Stimulated activated CD4-positive, alpha-beta T cell treated with anti-CD3 and anti-CD28 coated beads, Interleukin-4, amount 100 ng/mL, for 4 hours (primary cell): ENCODE measurements around the gene SLC16A1.
"Not testable (repeated sequence)": the region's sequence is repeated elsewhere in the genome, so short reads cannot be mapped to it uniquely, and the experiment has no call there.

Experiments
- DNase-seq, 2 experiments: peaks; one replicate each; pipeline ENCODE4 v3.0.0-alpha.2; 2020

SLC16A1 gene, protein sequence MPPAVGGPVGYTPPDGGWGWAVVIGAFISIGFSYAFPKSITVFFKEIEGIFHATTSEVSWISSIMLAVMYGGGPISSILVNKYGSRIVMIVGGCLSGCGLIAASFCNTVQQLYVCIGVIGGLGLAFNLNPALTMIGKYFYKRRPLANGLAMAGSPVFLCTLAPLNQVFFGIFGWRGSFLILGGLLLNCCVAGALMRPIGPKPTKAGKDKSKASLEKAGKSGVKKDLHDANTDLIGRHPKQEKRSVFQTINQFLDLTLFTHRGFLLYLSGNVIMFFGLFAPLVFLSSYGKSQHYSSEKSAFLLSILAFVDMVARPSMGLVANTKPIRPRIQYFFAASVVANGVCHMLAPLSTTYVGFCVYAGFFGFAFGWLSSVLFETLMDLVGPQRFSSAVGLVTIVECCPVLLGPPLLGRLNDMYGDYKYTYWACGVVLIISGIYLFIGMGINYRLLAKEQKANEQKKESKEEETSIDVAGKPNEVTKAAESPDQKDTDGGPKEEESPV

DNA sequence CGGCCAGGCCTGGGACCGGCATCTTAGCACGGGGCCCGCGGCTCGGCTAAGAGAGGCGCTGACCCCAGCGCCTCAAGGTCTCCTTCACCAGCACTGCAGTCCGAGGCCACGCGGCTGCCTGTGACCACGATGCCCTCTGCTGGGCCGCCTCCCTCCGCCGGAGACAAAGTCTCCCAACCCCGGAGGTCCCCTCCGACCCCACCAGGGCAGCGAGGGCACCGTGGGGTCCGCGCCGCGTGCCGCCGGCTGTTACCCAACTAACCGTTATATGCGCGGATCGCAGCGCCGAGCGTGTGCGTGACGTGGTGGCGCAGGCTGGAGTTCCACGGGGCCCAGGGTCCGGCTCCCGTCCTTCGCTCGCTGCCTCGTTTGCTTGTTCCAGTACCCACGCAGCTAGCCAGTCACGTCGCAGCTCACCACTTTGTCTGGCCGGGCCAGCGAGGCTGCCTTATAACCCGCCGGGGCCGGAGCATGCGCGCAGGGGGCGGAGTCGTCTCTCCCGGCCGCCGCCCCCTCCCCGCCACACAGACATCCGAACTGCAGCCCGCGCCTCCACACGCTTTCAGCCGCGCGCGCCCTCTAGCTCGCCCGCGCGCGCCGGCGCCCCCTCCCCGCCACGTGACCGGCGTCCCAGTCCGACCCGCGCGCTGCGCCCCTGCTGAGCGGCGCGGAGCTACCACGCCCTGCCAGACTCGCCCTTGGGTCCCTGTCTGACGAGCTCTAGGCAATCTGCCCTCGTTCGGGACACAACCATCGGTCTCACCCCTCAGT is at the start of gene SLC16A1:
Gene SLC16A1 (minus strand): TSS at position 424 of the 771 bp plus-strand sequence. CDS start 26,888 bp downstream, outside the sequence.
- peak; percentile 92 to 93 for DNase-seq

DNA sequence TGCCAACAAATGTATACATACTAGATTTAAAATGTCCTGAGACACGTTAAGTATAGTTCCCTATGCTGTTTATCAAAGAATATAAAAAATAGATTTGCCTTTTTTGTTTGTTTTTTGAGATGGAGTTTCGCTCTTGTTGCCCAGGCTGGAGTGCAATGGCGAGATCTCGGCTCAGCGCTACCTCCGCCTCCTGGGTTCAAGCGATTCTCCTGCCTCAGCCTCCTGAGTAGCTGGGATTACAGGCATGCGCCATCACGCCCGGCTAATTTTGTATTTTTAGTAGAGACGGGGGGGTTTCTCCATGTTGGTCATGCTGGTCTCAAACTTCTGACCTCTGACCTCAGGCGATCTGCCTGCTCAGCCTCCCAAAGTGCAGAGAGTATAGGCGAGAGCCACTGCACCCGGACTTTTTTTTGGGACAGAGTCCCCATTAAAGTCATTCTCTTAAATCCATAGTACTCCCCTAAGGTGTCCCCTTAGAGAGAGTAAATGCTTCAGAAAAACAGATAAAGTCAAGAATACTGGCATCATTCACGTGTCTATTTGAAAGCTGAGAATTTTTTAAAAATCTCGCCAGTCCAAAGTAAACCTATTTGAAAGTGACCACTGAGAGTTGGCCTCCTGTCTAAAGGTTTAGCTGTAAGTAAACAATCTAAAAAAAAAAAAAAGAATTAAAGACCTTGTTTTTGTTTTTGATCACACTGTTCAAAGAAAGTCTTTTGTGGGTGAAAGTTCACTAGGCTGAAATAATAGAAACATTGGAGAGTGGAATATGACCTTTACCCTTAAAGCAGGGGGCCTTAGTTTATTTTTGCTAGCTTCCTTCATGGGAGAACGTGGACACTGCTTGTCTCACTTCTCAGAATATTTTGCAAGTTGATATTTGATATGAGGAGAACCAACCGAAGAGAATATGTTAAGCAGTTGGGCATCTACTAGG is 48.0 kb upstream of the SLC16A1 start:
- no peak for DNase-seq

DNA sequence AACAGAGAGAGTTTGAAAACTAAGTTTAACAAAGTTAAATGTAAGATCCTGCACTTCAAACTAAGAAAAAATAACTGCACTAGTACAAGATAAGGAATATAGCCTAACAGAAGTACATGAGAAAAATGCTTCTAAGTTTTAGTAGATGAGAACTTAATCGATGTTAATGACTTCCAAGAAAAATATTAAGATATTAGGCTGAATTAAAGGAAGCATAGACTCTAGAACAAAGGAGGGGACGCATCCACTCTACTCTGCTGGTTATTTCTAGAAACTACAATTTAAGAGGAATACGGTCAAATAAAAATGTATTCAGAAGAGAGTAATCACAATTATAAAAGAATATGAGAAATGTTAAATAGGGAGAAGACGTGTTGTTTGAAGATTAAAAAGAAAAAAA is 46.3 kb upstream of the SLC16A1 start:
- DNase-seq, result no peak

DNA sequence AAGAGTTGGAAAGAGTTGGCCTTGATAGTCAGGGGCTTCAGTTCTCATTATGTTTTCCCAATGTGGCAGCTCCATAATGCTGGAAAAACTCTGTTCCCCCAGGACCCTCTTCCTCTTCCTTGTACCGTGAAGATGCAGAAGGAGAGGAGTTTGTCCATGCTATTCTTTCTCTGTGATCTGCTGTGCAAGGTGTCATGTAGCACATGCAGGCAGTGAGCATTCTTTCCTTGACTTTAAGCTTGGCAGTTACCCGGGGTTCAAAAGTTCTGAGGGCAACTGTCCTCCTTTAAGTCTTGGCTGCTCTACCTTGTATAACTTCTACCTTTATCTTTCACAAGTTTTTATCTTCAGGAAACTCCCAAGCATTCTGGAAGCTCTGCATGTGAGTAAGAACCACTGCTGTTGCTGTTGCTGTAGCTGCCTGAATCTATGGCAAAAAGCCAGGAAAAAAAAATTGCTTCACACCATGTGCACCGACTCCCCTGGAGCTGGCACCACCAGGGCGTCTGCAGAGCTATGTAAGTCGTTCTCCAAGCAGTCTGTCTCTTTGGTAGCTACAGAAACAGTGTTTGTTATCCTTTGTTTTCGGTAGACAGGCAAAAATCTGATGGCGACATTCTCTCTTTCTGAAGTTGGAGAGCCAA is 42.7 kb upstream of the SLC16A1 start:
- DNase-seq, result no peak

DNA sequence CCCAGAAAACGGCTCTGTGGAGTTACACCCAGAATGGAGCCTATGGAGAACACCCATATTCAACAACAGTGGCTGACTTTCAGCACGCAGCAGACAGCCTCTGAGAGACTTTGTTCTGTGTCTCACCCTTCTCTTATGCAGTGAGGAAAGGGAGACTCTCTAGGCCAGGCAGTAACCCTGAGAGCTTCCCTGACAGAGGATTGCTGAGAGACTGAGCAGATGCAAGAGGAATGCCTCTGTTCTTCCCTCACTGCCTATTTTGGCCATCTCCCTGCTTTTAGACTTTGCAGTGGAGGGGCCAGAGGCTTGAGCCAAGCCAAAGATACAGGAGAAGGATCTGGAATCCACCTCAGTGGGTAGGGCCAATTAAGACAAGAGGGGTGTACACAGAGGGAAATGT is 41.8 kb upstream of the SLC16A1 start:
- DNase-seq, result no peak

DNA sequence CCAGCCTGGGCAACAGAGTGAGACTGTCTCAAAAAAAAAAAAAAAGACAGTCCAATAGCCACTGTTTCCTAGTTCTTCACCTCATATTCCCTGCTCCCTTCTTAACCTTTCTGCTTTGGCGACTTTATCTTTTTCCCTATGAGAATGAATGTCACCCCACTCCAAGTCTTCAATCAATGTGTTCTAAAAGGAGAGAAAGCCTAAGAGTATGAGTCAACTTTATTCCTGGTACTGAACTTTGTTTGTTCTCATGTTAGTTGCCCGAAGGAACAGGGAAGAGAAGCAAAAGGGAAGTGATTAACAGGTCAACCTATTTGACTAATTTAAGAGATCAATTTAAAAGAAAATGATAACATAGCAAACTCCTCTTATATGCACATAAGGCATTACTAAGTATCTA is 39.9 kb upstream of the SLC16A1 start:
- no peak for DNase-seq

DNA sequence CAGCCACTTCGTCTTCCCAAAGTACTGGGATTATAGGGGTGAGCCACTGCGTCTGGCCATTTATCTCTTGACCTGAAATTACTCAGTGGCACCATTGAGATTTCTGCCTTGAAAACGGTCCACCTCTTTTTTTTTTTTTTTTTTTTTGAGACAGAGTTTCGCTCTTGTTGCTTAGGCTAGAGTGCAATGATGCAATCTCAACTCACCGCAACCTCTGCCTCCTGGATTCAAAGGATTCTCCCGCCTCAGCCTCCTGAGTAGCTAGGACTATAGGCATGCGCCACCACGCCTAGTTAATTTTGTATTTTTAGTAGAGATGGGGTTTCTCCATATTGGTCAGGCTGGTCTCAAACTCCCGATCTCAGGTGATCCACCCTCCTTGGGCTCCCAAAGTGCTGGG is 39.0 kb upstream of the SLC16A1 start:
- not testable (repeated sequence) for DNase-seq

DNA sequence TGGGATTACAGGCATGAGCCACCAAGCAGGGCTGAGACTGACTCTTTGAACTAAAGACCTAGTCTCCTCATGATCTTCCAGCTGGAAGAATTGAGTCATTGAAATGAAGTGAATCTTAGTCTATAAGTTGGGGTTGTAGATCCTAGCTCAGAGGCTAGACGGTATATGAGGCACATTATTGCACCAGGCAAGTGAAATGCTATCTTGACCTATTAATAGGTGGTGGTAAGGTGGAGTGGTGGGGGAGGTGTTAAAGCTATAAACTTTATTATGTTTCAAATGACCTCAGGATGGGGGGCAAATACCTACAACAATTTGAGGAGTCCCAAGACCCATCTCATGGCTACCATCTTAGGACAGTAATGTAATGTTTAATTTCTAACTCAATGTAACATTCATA is 36.8 kb upstream of the SLC16A1 start:
- DNase-seq, result no peak

DNA sequence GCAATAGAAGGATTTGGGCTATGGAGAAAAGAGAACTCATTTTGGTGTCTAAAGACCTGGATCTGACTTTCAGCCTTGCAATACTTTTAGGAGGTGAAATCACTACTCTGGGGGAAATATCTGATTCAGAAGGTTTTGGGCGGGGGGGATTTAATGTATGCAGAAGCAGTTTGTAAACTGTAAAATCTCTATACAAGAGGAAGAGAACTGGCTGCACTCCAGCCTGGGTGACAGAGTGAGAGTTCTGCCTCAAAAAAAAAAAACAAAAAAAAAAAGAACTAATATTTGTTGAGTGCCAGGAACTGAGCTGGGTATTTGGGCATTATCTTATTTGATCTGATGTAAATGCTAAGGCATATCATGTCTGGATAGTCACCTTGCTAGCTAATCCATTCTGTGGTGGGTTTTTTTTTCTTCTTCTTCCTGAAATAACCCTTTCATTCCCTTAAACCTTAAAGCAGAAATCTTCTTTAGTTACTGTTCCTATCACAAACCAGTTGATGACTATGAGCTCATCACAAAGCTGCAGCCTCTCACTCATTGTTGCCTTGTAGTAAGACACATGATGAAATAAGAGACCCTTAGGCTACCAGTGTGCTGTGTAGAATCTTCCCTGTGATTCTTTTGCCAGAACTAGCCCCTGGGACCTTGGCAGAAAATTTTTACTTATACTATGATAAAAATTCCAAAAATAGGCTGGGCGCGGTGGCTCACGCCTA is 35.6 kb upstream of the SLC16A1 start:
- DNase-seq, result no peak

DNA sequence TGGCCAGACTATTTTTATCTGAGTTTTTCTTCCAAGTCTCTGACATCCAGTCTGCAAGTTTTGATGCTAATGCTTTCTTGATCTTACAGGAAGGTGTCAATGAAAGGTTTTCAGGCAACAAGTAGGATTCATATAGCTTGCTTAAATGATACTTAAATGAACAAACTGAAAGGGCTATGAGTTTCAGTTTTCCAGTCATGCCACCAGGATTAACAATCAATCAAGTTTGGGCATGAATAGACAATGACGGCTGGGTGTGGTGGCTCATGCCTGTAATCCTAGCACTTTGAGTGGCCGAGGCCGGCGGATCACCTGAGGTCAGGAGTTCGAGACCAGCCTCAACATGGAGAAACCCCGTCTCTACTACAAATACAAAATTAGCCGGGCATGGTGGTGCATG is 34.3 kb upstream of the SLC16A1 start:
- no peak for DNase-seq

DNA sequence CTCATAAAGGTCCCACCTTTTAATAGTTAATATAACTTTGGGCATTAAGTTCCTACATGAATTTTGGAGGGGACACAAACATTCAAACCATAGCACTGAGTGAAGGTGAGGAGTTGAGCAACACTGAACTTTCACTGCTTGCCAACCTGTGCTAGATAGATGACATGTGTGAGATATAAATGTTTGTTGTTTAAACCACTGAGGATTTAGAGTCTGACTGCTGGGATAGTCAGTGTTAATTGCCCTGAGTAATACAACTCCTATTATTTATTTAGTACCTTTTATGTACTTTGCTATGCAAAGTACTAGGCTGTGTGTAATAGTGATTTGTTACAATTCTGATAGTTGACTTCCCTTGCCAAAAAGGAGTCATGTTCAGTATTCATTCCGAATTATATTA is 32.4 kb upstream of the SLC16A1 start:
- no peak for DNase-seq

DNA sequence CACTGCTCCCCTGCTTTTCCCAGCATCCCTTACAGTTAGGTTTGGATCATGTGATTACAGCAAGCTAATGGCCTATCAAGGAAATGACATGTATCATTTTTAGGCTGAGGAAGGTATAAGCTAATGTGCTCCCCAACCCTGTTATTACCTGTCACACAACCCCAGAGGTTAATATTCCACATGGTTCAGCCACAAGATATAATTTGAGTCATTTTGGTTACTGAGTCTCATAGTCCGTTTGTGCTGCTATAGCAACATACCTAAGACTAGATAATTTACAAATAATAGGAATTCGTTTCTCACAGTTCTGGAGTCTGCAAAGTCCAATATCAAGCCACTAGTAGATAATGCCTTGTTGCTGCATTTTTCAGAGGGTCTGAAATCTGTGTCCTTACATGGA is 29.1 kb upstream of the SLC16A1 start:
- no peak for DNase-seq

DNA sequence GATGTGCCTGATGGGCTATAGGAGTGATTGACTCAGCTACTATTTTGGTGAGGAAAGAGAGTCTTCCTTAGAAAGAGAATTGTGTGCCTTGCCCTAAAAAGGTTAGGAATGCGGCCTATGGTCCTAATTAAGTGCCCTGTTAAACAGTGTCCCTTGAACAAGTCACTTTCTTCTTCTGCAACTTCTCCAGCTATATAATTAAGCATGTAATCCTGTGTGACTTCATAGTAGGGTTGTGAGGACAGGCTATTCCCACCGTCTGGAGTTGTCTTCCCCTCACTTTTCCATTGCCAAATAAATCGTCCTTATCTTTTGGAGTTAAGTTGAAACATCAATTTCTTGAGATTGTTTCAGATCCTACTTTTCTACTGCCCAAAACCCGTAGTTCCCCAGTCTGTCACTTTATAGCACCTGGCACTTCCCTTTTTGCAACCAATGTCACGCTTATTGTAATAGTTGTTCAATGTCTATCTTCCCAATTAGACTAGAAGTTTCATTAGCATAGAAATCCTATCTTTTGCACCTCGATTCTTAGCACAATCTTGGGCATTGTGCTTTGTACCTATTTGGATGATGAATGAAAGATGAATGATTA is 27.6 kb upstream of the SLC16A1 start:
- no peak for DNase-seq

DNA sequence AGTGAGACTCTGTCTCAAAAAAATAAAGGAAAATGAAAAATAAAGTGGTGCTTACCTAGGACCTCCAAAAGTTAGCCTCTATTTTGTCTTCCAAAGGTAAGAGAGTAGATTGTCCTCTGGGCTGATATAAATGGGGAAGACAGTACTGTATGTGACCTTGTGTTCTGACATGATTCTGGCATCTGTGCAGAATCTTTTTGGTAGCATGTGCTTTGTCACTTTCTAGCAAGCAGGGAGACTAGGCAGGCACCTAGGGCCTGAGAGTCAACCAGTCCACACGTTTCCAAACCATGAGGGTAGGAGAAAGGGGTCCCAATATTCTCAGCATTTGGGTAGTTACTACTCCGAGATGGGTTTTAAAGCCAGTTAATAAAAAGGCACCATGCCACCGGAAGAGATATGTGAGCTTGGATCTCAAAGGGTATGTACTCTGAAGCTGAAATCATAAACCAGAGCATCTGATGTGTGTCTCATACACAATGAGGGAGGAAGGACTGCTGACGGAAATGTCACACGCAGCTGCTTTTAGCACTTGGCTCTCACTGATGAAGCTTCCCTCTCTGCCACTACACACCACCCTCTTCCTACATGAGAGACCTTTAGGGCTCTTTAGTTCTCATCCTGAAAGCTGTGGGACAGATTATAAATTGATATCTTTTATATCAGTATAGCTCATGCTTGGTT is 27.0 kb upstream of the SLC16A1 start:
- no peak for DNase-seq

DNA sequence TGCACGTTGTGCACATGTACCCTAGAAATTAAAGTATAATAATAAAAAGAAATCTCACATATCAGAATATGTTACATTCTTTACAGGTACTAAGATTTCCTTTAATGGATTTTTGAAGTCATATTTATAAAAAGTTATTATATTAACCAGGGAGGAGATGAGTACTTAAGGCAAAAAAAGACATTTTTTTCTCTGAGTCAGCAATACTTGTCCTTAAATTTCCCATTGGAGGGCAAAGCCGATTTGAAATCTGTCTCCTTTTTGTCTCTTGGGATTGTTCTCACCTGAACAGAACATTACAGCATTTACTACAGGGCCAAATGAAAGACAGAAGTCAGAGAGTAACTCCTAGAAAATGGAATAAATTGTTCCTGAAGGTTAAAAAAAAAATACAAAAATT is 26.3 kb upstream of the SLC16A1 start:
- DNase-seq, result no peak

DNA sequence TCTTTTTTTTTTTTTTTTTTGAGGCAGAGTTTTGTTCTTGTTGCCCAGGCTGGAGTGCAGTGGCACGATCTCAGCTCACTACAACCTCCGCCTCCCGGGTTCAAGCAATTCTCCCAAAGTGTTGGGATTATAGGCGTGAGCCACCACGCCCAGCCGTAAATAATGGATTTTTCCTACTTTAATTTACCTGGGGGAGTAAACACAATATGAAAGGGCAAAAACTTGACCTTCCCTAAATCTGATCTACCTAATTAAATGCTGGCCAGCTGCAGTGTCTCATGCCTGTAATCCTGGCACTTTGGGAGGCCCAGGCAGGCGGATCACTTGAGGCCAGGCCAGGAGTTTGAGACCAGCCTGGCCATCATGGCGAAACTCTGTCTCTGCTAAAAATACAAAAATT is 25.8 kb upstream of the SLC16A1 start:
- DNase-seq, result not testable (repeated sequence)

DNA sequence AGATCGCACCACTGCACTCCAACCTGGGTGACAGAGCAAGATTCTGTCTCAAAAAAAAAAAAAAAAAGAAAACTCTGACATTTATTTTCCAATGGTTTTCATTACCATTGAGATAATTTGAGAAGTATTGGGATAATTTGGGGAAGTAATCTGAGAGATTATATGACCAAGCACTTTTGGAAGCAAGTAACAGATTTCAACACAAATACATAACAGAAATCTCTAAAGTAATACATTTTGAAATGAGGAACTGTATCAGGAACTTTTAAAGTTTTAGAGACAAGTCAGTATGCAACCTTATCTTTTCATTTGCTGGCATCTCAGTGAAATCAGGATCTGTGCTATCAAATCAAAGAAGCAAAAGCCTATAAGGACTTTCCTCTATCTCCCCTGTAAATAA is 25.4 kb upstream of the SLC16A1 start:
- no peak for DNase-seq

DNA sequence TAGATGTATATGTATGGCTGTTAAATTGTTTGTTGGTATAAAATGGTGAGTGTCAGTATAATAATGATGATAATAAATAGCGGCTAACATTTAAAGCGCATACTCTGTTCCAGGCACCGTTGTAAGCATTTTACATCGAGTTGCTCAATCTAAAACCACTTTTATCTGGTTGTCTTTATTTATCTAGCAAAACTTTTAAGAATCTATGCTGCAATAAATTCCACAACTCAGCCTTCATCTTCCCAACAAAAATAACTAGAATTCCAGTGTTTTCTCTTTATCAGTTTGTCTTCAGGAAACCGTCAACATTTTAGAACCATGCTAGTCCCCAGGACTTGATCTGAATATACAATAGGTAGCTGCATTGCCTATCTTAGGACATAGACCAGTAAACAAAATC is 19.3 kb upstream of the SLC16A1 start:
- no peak for DNase-seq

DNA sequence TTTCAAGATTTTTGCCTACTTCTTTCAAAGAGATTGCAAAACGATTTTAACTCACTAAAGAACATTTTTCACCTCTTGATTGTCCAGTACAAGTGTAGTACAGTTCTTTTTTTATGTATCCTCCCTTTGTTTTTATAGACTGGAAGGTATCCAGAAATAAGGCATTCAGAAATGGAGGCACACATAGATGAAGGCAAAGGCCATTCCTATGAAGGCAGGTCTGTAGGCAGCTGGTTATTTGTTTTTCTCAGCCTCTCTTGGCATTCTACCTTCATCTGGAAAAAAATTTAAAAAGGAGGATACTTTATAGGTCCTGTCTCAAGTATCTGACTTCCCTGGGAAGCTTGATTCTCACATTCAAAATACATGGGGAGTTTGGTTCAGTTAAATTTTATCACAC is 18.6 kb upstream of the SLC16A1 start:
- DNase-seq, result no peak

DNA sequence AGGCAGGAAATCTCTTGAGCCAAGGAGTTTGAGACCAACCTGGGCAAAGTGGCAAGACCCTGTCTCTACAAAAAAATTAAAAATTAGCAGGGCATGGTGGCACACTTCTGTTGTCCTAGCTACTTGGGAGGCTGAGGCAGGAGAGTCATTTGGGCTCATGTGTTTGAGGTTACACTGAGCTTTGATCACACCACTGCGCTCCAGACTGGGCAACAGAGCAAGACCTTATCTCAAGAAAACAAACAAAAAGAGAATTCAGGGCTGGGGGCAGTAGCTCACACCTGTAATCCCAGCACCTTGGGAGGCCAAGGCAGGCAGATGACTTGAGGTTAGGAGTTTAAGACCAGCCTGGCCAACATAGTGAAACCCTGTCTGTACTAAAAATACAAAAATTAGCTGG is 17.8 kb upstream of the SLC16A1 start:
- no peak for DNase-seq

DNA sequence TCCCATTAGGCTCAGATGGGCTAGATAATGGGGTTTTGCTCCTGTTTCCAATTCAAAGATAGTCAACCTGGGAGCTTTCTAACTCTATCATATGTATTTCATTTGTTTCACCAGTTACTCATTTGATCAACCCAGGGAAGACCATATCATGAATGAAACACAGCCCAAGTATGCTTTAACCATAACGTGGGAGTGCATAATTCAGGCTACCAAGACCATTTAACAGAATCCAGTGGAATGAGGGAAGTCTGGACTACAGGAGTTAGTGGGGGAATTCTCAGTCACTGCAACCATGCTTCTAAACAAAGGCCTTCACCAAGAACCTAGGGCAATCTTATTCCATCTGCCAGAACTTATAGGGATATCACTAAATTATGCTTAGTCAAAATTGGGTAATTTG is 15.0 kb upstream of the SLC16A1 start:
- DNase-seq, result no peak
